Testis (tissue), 3 donors: ENCODE data around the gene RASGEF1C. TPM values are rescaled to one million over a fixed set of nuclear protein-coding genes. Genes with fewer than 3 reads are reported as not detected.

Experiments used
- DNase-seq: peaks from one replicate; pipeline ENCODE4 v3.0.0-alpha.2; 2019
- H3K27ac ChIP-seq, 2 donors: fragments of 200-600 bp; sonication (generic); one replicate each; pipeline ENCODE4 v1.5.1; 2019
- H3K27me3 ChIP-seq: fragments of 200-600 bp; sonication (generic); one replicate; pipeline ENCODE4 v1.5.1; 2019
- H3K36me3 ChIP-seq: fragments of 200-600 bp; sonication (generic); one replicate; pipeline ENCODE4 v1.5.1; 2017; ENCODE audit warnings: low read depth; ENCODE audit errors: missing control alignments
- H3K4me1 ChIP-seq: fragments of 200-600 bp; sonication (generic); one replicate; pipeline ENCODE4 v1.5.1; 2019
- H3K4me3 ChIP-seq, 2 donors: fragments of 200-600 bp; sonication (generic); one replicate each; pipeline ENCODE4 v1.5.1; 2017 to 2019
- H3K9me3 ChIP-seq: fragments of 200-600 bp; sonication (generic); one replicate; pipeline ENCODE4 v1.5.1; 2017
- POLR2A ChIP-seq: fragments of 450-650 bp; IDR thresholded peaks from one replicate; pipeline ENCODE4 v1.6.1; 2017; ENCODE audit warnings: antibody characterized with exemption, mild to moderate bottlenecking, moderate library complexity
- WGBS, 2 donors: methylation state at CpG; one replicate each; pipeline ENCODE4 v1.1.5; 2018; 5-methylcytosine and 5-hydroxymethylcytosine counted together
- intact Hi-C: fragments of 100-400 bp; cut with DNase I; formaldehyde crosslinking; loops from one replicate; pipeline ENCODE4 v1.15.1; 2023; ENCODE audit warnings: low total_unique reads
- polyA plus RNA-seq: library from polyadenylated mRNA; stranded (reverse); fragments of 350-450 nt; fragmentation: Illumina TruSeq; extraction: RNeasy Lipid Tissue Mini Kit (QIAGEN cat#74804); gene quantifications from one replicate; pipeline ENCODE4 v1.2.3, GENCODE V29; 2014; ENCODE audit warnings: low read depth, low replicate concordance; ENCODE audit not compliant: insufficient read depth
- total RNA-seq, 2 donors: library from RNA; depleted of rRNA; stranded (reverse); fragments of >200 nt; gene quantifications; one replicate each; pipeline ENCODE4 v1.2.3, GENCODE V29; 2016
- TF ChIP-seq, protein P1 (sequence below), 3 experiments: fragments of 450-650 bp in 2 of 3; fragments of 200-600 bp in 1 of 3; sonication (generic) in 1 of 3; IDR thresholded peaks; one replicate each; pipeline ENCODE4 v1.5.1; 2016 to 2019; ENCODE audit warnings: antibody characterized with exemption in 3 of 3, mild to moderate bottlenecking in 2 of 3, moderate library complexity in 1 of 3

RASGEF1C gene
- total and polyA plus RNA-seq, 3 donors from 2014 or later, result 8.0 to 19.0 (median 8.5) TPM

DNA sequence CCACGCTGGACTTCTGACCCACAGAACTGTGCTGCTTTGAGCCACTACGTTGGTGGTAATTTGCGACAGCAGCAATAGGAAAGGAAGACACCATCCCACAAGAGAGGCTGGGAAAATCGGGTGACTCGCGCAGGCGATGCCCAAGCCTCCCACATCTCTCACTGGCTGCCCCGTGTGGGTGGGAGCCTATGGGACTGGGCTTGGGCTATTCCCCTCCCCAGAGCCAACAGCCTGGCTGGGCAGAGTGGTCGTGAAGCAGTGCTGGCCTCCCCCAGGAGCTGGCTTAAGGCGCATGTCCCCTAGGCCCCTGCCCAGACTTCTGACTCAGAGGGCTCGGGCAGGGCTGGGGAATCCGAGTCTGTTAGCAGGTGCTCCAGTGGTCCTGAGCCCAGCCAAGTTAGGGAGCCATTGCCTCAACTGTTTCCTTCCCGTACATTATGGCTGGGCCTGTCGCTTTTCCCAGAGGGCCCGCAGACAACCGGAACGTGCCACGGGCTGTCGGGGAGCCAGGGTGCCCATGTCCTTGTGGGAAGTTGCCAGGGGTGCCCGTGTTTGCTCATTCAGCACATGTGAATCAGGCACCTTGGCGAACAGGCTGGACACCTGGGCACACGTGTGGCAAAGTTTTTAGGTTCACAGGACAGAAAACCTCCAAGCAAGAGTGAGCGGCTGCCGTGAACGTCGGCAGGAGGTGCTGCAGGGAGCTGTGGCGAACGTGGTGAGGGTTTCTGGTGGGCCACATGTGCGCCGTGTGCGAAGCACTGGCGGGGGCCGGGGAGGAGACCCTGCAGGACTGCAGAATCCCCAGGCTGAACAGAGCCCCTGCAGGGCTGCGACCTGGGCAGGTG lies 7.0 kb upstream of the RASGEF1C start:
- Histone ChIP-seq H3K4me3 (no peak overlapping the region), H3K9me3 (no peaks in the 10 kb centered on the region), H3K4me1 (no peaks in the 10 kb centered on the region), H3K36me3 (no peaks in the 10 kb centered on the region), H3K27me3 (no peaks in the 10 kb centered on the region), H3K27ac (no peak overlapping the region)
- DNase-seq, result no peak
- TF ChIP-seq, protein P1, sequence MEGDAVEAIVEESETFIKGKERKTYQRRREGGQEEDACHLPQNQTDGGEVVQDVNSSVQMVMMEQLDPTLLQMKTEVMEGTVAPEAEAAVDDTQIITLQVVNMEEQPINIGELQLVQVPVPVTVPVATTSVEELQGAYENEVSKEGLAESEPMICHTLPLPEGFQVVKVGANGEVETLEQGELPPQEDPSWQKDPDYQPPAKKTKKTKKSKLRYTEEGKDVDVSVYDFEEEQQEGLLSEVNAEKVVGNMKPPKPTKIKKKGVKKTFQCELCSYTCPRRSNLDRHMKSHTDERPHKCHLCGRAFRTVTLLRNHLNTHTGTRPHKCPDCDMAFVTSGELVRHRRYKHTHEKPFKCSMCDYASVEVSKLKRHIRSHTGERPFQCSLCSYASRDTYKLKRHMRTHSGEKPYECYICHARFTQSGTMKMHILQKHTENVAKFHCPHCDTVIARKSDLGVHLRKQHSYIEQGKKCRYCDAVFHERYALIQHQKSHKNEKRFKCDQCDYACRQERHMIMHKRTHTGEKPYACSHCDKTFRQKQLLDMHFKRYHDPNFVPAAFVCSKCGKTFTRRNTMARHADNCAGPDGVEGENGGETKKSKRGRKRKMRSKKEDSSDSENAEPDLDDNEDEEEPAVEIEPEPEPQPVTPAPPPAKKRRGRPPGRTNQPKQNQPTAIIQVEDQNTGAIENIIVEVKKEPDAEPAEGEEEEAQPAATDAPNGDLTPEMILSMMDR (IDR thresholded peaks at IDR 0.05), result no peak
- TF ChIP-seq POLR2A, result no peak
- intact Hi-C loops, result no loop called here
- WGBS, 2 donors, result 92 to 93% methylated on average over 22 to 33 of the region's 34 CpGs

DNA sequence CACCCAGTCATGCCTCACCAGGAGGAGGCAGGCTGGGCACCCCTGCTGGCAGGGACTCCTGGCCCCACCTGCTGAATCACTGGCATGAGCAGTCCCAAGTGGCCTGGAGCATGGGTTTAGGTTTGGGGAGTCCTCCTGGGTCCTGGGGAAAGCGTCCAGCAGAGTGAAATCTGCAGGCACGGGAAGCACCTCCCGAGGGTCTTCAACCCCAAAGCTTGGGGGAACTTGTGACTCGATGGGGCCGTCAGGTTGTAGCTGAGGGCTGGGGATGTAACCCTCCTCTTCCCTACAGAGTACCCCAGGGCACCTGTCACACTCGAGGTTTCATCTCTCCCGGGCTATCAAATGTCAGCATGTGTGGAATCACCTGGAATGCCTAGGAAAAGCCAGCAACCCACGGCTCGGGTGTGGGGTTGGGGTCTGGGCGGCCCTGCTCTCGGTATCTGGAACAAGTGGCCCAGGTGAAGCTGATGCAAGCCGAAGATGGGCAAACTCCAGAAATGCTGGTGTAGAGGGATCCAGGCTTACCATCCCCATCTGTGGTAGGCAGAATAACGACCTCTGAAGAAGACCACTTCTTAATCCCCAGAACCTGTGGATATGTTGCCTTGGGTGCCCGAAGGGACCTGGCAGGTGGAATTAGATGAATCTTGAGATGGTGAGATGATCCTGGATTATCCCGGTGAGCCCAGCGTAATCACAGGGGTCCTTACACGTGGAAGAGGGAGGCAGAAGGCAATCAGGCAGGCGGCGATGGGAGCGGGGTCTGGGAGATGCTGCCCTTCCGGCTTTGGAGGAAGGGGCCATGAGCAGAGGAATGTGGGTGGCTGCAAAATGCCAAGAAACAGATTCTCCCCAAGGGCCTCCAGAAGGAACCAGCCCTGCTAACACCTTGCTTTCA lies 6.1 kb upstream of the RASGEF1C start:
- Histone ChIP-seq H3K27ac (no peak overlapping the region), H3K9me3 (no peaks in the 10 kb centered on the region), H3K4me1 (no peaks in the 10 kb centered on the region), H3K36me3 (no peaks in the 10 kb centered on the region), H3K4me3 (no peak overlapping the region), H3K27me3 (no peaks in the 10 kb centered on the region)
- intact Hi-C loops, result no loop called here
- 82 to 94% methylated on average over 12 to 21 of the region's 21 CpGs for WGBS, 2 donors
- no peak for TF ChIP-seq POLR2A
- TF ChIP-seq, protein P1 (IDR thresholded peaks at IDR 0.05), result no peak
- no peak for DNase-seq

DNA sequence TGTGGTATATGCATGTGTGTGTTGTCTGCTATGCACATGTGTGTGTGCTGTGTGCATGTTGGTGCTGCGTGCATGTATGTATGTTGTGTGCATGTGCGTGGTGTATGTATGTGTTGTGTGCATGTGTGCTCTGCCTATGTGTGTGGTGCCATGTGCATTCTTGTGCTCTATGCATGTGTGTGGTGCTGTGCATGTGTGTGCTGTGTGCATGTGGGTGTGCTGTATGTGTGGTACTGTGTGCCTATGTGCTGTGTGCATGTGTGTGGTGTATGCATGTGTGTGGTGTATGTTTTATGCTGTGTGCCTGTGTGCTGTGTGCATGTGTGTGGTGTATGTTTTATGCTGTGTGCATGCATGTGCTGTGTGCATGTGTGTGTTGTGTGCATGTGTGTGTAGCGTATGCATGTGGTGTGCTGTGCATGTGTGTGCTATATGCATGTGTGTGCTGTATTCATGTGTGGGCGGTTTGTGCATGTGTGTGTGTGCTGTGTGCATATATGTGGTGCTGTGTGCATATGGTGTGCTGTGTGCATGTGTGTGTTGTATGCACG lies 4.7 kb upstream of the RASGEF1C start:
- no peak for DNase-seq
- intact Hi-C loops, result no loop called here
- WGBS, 2 donors, result 89% methylated on average over 5 of the region's 5 CpGs
- Histone ChIP-seq H3K4me1 (no peaks in the 10 kb centered on the region), H3K27me3 (no peaks in the 10 kb centered on the region), H3K36me3 (no peaks in the 10 kb centered on the region), H3K4me3 (no peak overlapping the region), H3K27ac (no peak overlapping the region), H3K9me3 (no peaks in the 10 kb centered on the region)
- TF ChIP-seq, protein P1 (IDR thresholded peaks at IDR 0.05), result no peak
- no peak for TF ChIP-seq POLR2A

DNA sequence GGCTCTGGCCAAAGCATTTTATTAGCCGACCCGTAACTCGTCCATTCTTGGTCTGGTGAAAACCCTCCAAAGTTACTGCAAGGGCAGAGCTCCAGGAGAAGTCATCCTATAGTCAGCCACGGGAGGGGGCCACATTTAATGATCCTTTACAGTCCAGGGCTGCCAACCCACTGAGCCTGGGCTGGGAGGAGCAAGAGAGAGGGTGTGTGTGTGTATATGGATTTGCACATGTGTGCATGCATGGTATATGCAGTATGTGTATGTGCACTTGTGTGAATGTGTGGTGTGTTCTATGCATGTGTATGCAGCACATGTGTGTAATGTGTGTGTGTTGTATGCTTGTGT lies 4.2 kb upstream of the RASGEF1C start:
- H3K4me3 ChIP-seq, result no peak overlapping the region
- intact Hi-C loops, result no loop called here
- TF ChIP-seq, protein P1 (IDR thresholded peaks at IDR 0.05), result no peak
- no peak for TF ChIP-seq POLR2A
- no peaks in the 10 kb centered on the region for H3K9me3 ChIP-seq
- no peaks in the 10 kb centered on the region for H3K36me3 ChIP-seq
- no peaks in the 10 kb centered on the region for H3K27me3 ChIP-seq
- peaks cover 3% of the 10 kb centered on the region for H3K4me1 ChIP-seq
- DNase-seq, result no peak
- H3K27ac ChIP-seq, result no peak overlapping the region
- 32 to 40% methylated on average over 1 to 4 of the region's 4 CpGs for WGBS, 2 donors
